ENCODE data around the gene MTOR.

DNA sequence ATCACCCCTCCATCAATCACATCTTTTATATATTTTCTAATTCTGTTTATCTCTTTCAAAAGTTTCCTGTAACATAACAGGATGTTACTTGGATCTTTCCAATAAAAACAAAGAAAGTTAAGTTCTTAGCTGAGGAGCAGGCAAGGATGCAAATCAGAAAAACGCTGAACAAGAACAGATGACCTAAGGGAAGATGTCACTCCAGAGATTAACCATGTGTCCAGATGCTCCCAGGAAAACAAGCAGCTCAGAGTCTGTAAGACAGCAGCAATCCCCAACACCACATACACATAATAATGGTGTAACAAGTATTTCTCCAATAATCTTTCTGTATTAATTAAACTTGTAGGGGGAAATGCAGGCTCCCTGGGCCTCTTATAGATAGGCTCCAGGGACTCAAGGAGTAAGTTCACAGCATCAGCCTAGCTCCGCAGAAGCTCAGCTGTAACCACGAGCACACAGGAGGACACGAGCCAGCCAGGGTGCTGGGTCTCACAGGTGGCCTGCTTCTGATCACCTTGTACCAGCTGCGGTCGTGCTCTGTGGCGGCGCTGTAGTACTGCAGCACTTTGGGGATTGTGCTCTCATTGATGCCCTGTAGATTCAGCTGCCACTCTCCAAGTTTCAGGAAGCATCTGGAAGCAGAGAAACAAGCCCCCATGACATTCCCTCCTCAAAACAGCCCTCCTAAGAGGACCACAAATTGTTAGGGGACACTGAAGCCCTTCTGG is 129.6 kb downstream of the MTOR start:
- TF ChIP-seq, protein P1, sequence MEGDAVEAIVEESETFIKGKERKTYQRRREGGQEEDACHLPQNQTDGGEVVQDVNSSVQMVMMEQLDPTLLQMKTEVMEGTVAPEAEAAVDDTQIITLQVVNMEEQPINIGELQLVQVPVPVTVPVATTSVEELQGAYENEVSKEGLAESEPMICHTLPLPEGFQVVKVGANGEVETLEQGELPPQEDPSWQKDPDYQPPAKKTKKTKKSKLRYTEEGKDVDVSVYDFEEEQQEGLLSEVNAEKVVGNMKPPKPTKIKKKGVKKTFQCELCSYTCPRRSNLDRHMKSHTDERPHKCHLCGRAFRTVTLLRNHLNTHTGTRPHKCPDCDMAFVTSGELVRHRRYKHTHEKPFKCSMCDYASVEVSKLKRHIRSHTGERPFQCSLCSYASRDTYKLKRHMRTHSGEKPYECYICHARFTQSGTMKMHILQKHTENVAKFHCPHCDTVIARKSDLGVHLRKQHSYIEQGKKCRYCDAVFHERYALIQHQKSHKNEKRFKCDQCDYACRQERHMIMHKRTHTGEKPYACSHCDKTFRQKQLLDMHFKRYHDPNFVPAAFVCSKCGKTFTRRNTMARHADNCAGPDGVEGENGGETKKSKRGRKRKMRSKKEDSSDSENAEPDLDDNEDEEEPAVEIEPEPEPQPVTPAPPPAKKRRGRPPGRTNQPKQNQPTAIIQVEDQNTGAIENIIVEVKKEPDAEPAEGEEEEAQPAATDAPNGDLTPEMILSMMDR (conservative IDR thresholded peaks at IDR 0.05), result no peak
- TF ChIP-seq ZFX (IDR thresholded peaks at IDR 0.05), result no peak
